ENCODE measurements around the gene IGF2BP3.

Gene IGF2BP3

DNA sequence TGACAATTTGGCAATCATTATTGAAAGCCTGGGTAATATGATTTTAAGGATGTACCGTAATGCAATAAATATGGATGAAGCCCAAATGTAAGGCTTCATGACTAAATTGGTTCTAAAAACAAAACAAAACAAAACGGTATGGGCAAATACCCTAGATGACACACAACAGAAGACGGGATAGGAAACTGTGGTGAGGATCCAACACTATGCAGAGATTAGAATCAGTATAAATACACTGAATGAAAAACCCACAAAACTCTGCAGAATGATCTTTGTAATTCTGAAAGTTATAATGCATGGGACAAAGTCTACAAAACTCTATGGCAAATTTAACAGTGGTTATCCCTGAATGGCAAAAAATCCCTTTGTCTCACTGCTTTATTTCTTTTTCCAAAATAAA is 113.6 kb downstream of the IGF2BP3 start:
- peak in 1 of 2 donors; percentile 82 for DNase-seq (ENCODE audit: low read depth in 2 of 2)
- H3K4me3 ChIP-seq (replicated peaks in 1 of 2; ENCODE audit: low read depth in 2 of 2, low read length in 2 of 2), result no peak overlapping the region
- TF ChIP-seq, protein P1, sequence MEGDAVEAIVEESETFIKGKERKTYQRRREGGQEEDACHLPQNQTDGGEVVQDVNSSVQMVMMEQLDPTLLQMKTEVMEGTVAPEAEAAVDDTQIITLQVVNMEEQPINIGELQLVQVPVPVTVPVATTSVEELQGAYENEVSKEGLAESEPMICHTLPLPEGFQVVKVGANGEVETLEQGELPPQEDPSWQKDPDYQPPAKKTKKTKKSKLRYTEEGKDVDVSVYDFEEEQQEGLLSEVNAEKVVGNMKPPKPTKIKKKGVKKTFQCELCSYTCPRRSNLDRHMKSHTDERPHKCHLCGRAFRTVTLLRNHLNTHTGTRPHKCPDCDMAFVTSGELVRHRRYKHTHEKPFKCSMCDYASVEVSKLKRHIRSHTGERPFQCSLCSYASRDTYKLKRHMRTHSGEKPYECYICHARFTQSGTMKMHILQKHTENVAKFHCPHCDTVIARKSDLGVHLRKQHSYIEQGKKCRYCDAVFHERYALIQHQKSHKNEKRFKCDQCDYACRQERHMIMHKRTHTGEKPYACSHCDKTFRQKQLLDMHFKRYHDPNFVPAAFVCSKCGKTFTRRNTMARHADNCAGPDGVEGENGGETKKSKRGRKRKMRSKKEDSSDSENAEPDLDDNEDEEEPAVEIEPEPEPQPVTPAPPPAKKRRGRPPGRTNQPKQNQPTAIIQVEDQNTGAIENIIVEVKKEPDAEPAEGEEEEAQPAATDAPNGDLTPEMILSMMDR (IDR thresholded peaks at IDR 0.05; ENCODE audit: low read depth, low read length), result no peak

DNA sequence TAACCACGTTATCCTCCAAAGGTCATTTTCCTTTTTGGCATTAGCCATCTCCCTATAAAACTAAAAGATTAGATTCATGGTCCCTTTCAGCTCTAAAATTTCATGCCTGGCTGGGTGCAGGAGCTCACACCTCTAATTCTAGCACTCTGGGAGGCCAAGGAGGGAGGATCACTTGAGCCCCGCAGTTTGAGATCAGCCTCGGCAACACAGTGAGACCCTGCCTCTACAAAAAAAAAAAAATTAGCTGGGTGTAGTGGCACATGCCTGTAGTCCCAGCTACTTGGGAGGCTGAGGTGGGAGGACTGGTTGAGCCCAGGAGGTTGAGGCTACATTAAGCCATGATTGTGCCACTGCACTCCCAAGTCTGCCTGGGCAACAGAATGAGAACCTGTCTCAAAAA is 114.1 kb downstream of the IGF2BP3 start:
- no peak for DNase-seq (ENCODE audit: low read depth in 2 of 2)
- H3K4me3 ChIP-seq (replicated peaks in 1 of 2; ENCODE audit: low read depth in 2 of 2, low read length in 2 of 2), result no peak overlapping the region
- TF ChIP-seq, protein P1 (IDR thresholded peaks at IDR 0.05; ENCODE audit: low read depth, low read length), result no peak

DNA sequence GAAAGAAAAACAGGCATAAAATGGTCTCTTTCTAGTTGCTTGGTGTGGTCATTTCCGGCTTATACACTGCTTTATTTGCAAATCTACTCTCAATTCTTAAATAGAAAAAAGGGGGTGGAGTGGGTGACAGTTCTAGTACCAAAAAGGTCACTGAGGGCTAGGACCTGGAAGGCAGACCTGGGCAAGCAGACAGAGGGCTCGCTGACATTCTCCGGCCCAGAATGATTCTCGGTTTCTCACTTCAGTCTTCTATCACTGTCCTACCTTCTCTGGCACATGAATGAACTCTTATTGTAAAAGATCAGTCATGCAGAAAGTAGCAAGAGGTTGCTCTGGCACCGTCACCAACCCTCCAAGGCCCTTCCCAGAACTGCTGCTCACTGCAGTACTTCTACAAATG is 117.1 kb downstream of the IGF2BP3 start:
- TF ChIP-seq, protein P1 (IDR thresholded peaks at IDR 0.05; ENCODE audit: low read depth, low read length), result no peak
- H3K4me3 ChIP-seq (replicated peaks in 1 of 2; ENCODE audit: low read depth in 2 of 2, low read length in 2 of 2), result no peak overlapping the region
- no peak for DNase-seq (ENCODE audit: low read depth in 2 of 2)

DNA sequence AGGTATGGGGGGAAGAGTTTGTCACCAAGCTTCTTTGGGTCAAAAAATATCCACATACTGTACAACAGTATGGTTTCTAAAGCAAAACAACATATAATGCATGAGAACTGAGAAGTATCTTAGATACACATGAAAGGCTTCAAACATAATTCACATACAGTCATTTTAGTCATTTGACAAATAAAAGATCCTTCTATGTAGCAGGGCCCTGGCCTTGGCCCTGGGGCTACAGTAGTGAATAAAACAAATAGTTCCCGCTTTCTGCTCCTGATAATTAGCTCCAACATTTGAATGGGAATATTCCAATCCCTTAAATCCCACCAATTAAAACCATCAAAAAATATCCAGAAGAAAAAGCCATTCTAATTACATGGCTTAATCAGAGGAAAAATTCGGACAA is 119.8 kb downstream of the IGF2BP3 start:
- H3K4me3 ChIP-seq (replicated peaks in 1 of 2; ENCODE audit: low read depth in 2 of 2, low read length in 2 of 2), result no peak overlapping the region
- no peak for DNase-seq (ENCODE audit: low read depth in 2 of 2)
- TF ChIP-seq, protein P1 (IDR thresholded peaks at IDR 0.05; ENCODE audit: low read depth, low read length), result no peak

DNA sequence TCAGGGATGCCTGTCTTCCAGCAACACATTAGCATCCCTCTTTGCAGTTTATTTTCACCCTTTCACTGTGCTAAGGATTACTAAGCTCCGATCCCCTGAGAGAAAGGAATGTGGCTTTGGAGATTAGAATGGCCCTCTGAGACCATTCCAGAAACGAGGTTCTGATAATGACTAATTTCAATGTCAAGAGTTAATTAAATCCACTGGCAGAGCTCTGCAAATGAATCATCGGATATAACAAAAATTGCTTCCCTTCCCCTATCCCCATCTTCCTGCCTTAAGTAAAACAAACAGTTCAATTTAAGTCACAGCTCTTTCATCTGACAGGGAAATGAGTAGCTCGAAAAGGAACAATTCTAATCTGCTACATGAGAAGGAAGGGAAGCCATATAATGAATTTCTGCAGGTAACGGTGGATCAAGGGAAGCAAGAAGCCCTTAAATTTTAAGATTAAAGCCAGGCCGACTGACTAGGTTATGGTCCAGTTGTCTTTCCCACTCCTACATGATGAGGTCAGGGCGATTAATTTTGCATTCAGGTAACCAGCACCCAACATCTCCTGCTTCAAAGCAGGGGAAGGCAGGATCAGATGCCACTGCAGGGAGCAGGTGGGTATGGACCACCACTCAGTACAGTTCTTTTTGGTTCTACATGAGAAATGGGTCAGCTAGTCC is 120.7 kb downstream of the IGF2BP3 start:
- peak; percentile 64 to 78 for DNase-seq (ENCODE audit: low read depth in 2 of 2)
- no peak overlapping the region for H3K4me3 ChIP-seq (replicated peaks in 1 of 2; ENCODE audit: low read depth in 2 of 2, low read length in 2 of 2)
- TF ChIP-seq, protein P1 (IDR thresholded peaks at IDR 0.05; ENCODE audit: low read depth, low read length), result no peak

DNA sequence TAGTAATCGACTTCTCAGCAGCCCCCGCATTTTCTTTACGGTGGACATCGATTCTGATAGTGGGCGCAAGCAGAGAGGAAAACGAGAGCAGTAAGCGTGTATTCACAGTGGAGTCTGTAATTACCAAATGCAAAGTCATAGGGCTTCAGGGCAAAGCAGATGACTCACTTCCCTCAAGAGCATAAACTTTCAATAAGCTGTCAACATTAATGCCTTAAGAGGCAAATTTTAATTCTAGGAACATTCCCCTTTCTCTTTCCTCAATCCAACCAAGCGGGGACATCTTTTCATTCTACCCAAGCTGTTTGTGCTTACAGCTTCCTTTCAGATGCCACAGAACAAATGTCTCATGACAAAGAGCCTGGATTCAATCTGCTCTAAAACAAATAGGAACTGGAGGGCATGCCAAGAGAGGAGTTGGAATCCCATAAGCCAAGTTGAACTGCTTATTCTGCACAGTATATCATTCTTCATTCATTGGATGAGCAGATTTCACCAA is 122.6 kb downstream of the IGF2BP3 start:
- peak overlapping the region in 1 of 2 donors; percentile 15 for H3K4me3 ChIP-seq (replicated peaks in 1 of 2; ENCODE audit: low read depth in 2 of 2, low read length in 2 of 2)
- DNase-seq (ENCODE audit: low read depth in 2 of 2), result peak; percentile 83 to 84
- TF ChIP-seq, protein P1 (IDR thresholded peaks at IDR 0.05; ENCODE audit: low read depth, low read length), result no peak
